Activated CD8-positive, alpha-beta memory T cell treated with anti-CD3 and anti-CD28 coated beads for 1 hour (primary cell): ENCODE data around the gene ADIRF.

Source experiments
- DNase-seq, 2 donors: peaks; one replicate each; pipeline ENCODE4 v3.0.0-alpha.2; 2020; ENCODE audit warnings: low read depth in 1 of 2; ENCODE audit errors: extremely low read depth in 1 of 2

ADIRF gene

GRCh38 chr10:86960003-86960862, 8.0 kb upstream of the ADIRF start:
- DNase-seq = no peak

DNA sequence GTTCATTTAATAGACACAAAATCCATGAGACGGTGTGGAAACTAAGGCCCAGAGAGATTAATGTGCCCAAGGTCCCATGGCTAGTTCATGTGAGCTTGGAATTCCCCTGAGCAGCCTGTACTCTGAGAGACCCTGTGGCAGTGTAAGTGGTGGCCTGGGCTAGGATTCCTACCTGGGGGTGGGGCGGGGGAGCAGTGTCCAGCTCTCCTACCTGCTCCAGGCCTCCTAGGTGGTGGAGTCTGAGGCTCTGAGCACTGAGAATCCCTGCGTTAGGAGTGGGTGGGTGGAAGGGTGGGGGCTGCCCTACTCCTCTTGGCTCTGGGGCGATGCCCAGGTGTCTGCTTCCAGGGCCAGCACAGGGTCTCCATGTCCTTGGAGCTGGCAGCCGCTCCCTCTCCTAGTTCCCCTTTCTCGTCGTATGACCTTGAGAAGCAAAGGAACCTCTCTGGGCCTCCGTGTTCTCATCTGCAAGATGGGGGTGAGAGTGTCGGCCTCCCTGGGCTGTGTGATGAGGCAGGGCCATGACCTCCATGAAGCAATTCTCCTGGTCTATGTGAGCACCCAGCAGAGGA, 7.3 kb upstream of the ADIRF start:
- DNase-seq = no peak

DNA sequence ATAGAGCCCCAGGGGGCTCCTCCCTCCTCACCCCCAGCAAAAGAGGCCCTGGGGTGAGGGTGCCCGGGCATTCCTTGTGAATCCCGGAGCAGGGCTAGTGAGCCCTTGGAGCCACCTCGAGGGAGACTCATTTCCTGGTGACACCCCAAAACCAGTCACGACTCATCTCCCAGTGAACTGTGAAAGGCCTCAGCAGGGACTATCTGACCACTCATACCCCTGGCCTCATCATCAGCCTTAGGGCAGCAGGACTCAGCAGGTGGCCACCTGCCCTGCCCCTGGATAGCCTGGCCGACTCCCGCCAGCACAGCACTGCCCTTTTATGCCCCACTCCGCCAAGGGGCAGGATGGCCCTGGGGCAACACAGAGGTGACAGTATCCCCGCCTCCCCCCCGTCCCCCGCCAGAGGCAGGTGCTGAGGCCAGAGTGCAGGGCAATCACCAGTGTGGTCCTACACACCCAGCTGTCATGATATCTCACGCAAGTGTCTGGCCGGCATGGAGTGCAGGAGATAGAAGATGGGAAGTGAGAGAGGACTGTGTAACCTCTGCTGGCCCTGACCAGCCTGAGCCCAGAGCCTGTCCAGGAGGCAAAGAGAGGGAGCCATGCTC, 6.7 kb upstream of the ADIRF start:
- DNase-seq = no peak

DNA sequence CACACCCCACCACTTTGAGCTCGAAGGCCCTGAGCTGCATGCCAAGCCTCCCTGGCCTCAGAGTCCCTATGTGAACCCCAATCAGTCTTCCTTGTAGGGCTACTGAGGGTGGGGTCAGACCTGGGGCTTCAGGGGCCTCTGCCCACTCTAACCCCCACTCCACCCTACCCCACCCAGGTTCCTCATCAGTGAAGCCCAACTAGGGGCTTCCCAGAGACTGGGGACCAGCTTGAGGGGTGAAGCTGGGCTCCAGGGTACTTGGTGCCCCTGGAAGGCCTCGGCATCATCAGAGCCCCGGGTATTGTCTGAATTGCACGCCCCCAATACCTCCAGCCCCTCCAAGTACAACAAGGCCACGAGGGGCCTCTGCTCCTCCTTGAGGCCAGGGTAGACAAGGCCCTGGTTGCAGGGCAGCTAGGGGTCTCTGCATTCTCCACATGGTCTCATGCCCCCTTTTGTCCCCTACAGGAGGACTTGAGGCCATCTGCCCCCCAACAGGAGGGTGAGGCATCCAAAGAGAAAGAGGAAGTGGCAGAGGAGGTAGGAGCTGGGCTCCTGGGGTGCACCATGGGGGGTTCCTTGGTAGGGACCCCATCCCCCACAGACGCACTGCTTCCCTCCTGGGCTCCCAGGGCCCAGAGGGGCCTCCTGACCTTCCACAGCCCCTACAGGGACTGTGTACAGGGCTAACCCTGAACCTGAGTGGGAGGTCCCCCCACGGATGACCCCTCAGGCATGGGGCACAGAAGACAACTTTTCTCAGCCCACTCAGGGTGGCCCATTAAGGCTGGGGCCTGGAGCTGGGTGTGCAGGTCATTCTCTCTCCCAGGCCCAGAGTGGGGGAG, 5.9 kb upstream of the ADIRF start:
- no peak for DNase-seq

DNA sequence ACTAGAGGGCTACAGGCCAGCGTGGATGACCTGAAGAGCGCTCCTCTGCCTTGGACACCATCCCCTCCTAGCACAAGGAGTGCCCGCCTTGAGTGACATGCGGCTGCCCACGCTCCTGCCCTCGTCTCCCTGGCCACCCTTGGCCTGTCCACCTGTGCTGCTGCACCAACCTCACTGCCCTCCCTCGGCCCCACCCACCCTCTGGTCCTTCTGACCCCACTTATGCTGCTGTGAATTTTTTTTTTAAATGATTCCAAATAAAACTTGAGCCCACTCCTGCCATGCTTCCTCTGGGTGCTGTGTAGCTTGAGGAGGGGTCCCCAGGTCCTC, 5.3 kb upstream of the ADIRF start:
- DNase-seq = no peak

GRCh38 chr10:86963341-86963919, 4.9 kb upstream of the ADIRF start:
- DNase-seq = no peak

- no peak for DNase-seq
Measured at GRCh38 chr10:86964061-86964846, 4.0 kb upstream of the ADIRF start.

- DNase-seq = no peak
Measured at GRCh38 chr10:86964847-86965190, 3.5 kb upstream of the ADIRF start.

DNA sequence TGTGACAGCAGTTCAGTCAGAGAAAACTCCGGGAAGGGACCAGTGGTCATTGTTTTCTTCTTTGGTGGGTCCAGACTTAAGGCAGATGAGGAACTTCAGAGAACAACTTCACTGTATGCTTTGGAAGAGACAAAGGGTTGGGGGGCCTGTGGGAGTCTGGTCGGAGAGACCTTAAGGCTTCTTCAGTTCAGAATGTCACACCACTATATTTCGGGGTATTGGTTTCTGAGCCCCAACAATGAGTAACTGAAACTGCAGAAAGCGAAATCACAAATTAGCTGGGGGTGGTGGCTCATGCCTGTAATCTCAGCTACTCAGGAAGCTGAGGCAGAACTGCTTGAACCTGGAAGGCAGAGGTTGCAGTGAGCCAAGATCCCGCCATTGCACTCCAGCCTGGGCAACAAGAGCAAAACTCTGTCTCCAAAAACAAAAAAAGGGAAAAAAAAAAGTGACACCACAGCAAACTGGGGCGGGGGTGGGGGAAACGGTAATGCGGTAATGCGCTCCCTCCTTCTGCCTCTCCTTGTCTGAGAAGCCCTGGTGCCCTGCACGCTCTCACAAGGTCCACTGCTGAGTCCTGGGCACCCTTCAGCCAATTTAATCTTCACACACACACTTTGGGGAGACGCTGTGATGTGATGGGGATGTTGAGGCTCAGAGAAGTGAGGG, 2.2 kb upstream of the ADIRF start:
- DNase-seq = no peak

DNA sequence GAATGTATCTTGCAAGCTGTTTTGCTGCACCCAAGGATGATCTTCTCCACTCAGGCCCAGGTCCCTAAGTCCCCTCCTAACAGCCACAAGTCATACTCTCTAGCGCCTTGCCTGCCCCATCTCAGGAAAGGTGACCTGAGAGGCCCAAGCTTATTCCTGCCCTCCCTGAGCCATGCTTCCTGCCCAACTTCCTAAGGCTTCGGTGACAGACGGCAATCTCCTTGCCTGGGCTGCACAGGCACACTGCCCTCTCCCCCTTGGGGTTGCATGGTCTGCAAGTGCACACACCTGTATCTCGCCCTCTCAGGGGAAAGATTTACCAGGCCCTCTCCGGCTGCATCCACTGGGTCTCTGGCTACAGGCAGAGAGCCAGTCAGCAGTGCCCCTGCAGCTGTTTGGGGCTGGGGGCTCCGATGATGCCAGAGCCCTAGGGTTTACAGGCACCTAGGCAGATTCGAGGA, 771 bp upstream of the ADIRF start:
- DNase-seq = no peak

- no peak for DNase-seq
Measured at GRCh38 chr10:86968994-86969355, 693 bp downstream of the ADIRF start.

GRCh38 chr10:86969421-86970041, 1.2 kb downstream of the ADIRF start:
- no peak for DNase-seq

- DNase-seq = no peak
Measured at GRCh38 chr10:86970162-86970981, 2.1 kb downstream of the ADIRF start.

DNA sequence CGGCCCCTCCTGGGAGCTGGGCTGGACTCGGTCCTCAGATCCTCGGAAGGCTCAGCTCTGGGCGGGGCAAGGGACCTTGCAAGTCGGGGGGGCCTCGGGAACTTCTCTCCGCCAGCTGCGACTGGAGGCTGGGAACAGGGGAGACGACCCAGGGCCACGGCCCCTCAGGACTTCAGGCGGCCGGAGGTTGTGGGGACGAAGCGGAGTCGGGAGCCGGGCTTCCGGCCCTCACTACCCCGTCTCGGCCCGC, 2.6 kb downstream of the ADIRF start:
- DNase-seq = no peak

GRCh38 chr10:86971232-86971991, 3.1 kb downstream of the ADIRF start:
- peak; percentile 57 to 90 for DNase-seq

DNA sequence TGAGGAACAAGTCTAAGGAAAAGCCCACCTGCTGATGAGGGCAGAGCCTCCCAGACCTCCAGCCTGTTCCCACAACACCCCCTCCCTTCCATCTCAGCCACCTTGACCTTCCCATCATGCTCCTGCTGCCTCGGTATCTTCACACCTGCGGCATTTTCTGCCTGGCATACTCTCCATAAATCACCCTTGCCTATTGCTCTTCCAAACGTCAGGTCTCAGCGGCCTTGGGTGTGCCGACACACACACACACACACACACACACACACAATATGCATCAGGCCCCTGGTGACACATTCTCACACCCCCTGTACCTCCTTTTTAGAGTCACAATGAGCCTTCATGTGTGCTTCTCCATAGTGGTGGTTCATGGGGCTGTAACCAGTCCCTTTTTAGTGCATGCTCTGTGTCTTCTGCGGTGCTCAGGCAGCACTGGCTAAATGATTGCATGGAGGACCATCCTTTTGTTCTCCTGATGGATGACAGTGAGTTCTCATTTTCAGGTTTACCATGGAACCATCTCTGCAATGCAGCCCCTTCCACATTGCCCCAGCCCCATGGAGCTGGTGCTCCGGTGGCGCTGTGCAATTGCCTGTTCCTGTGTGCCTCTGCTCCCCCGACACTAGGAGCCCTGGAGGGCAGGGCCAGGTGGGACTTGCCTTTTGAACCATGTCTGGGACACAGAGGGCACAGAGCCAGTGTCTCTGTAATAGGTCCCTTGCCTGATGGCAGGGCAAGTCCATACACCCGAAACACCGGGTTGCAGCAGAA, 4.5 kb downstream of the ADIRF start:
- no peak for DNase-seq

GRCh38 chr10:86974484-86974883, 6.2 kb downstream of the ADIRF start:
- no peak for DNase-seq
